SKM-1 (cell line): ENCODE measurements around the gene PSMB8.

ENCODE experiments used
- DNase-seq: peaks from one replicate; lab custom pipeline; 2025; ENCODE audit not compliant: unreplicated experiment; lab: John Stamatoyannopoulos, UW

Gene PSMB8

GRCh38 chr6:32799168-32799567 is 44.7 kb downstream of the PSMB8 start:
- no peak for DNase-seq

- peak; percentile 55 for DNase-seq
Observed at GRCh38 chr6:32796848-32797776, 46.7 kb downstream of the PSMB8 start.

DNA sequence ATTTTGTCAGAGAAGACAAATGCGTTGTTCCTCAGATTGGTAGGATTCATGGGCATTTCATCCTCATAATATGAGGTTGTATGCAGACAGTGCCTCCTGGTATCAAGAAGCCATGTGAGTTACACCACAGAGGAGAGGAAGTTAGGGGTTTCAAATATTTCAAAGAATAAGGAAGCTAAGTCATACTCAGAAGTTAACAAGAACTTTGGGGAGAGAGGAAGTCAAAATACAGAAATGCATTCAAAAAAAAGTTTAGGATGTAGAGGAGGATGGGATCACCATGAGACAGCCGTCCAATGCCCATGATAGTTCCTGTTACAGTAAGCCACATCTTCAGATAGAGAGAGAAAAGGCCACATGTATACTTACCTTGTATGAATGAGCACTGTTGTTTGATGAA is 49.3 kb downstream of the PSMB8 start:
- DNase-seq = peak; percentile 91

GRCh38 chr6:32792901-32793435 is 50.9 kb downstream of the PSMB8 start:
- DNase-seq = no peak
